ENCODE measurements around the gene COMMD9.

COMMD9 gene

DNA sequence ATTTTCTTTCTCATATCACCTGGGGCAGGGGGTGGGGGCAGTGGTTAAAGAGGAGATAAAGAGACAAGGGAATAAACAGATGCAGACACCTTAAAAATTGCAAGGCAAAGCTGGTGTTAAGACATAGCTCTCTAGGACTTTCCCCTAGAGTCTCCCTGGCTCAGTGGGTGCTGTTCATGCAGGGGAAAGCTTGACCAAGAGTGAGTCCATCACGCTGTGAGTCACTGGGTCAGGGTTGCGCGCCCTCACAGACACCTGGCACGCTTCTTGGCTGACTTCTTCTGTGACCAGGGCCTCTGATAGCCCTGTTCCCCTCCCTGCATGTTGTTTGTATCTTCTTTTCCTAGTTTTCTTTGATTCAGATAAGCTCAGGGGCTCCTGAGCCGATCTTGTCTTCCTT lies 31.9 kb downstream of the COMMD9 start:
- Histone ChIP-seq H3K4me3 (ENCODE audit: low read depth, low read length) (no peak overlapping the region), H3K9ac (no peak overlapping the region), H3K4me1 (no peaks in the 10 kb centered on the region), H3K36me3 (ENCODE audit: control insufficient read depth, insufficient read depth, low read length) (no peaks in the 10 kb centered on the region), H3K27ac (no peak overlapping the region), H3K9me3 (ENCODE audit: control insufficient read depth, low read length) (no peaks in the 10 kb centered on the region), H3K27me3 (ENCODE audit: control insufficient read depth, insufficient read depth, low read length) (no peaks in the 10 kb centered on the region), H3K4me2 (ENCODE audit: low read length) (no peak overlapping the region), H2AFZ (no peak overlapping the region), H3K79me2 (no peaks in the 10 kb centered on the region)
- TF ChIP-seq CTCF (IDR thresholded peaks at IDR 0.05): no peak

DNA sequence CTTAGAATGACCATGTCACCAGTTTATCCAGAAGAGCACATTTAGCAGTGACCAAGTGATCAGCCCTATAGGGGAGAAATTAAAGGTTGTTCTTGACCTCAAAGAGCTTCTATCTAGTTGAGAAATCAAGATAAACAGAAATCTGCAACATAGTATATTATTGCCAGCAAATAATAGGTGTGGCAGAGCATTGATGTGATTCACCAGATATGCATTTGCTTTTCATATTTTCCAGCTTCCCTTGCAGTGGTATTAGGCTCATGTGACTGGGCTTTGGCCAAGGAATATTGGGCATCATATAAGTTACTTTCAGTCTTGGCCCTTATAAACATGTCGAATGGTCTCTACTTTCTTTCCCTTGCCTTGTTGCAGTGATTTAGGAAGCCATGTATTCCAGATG lies 34.5 kb downstream of the COMMD9 start:
- H3K9ac ChIP-seq: no peak overlapping the region
- H2AFZ ChIP-seq: no peak overlapping the region
- H3K4me1 ChIP-seq: no peaks in the 10 kb centered on the region
- H3K4me2 ChIP-seq (ENCODE audit: low read length): no peak overlapping the region
- no peak overlapping the region for H3K4me3 ChIP-seq (ENCODE audit: low read depth, low read length)
- TF ChIP-seq CTCF (IDR thresholded peaks at IDR 0.05): no peak
- no peaks in the 10 kb centered on the region for H3K79me2 ChIP-seq
- H3K27me3 ChIP-seq (ENCODE audit: control insufficient read depth, insufficient read depth, low read length): no peaks in the 10 kb centered on the region
- H3K9me3 ChIP-seq (ENCODE audit: control insufficient read depth, low read length): no peaks in the 10 kb centered on the region
- no peak overlapping the region for H3K27ac ChIP-seq
- no peaks in the 10 kb centered on the region for H3K36me3 ChIP-seq (ENCODE audit: control insufficient read depth, insufficient read depth, low read length)

GRCh38 chr11:36253238-36253637 lies 36.0 kb downstream of the COMMD9 start:
- Histone ChIP-seq H3K9ac (no peak overlapping the region), H2AFZ (no peak overlapping the region), H3K4me1 (no peaks in the 10 kb centered on the region), H3K36me3 (ENCODE audit: control insufficient read depth, insufficient read depth, low read length) (no peaks in the 10 kb centered on the region), H3K9me3 (ENCODE audit: control insufficient read depth, low read length) (no peaks in the 10 kb centered on the region), H3K27ac (no peak overlapping the region), H3K79me2 (no peaks in the 10 kb centered on the region), H3K4me3 (ENCODE audit: low read depth, low read length) (no peak overlapping the region), H3K27me3 (ENCODE audit: control insufficient read depth, insufficient read depth, low read length) (no peaks in the 10 kb centered on the region), H3K4me2 (ENCODE audit: low read length) (no peak overlapping the region)
- TF ChIP-seq CTCF (IDR thresholded peaks at IDR 0.05): no peak

DNA sequence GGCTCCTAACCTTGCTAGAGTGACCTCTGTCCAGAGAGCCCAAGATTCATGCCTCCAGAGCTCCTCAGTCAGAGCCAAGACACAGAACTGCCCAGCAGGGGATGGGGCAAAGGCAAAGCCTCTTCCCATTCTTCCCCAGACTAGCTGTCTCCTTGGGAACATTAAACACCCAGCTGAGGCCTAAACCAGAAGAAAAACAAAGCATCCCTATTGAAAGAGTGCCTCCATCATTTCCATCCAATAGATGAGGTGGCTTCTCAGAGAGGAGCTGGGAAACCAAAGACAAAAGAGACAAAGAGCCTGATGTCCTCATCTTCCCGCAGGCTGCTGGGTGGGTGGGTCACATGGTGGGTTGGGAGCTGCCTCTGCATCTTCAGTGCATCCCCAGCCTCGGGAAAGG lies 37.4 kb downstream of the COMMD9 start:
- no peak overlapping the region for H3K4me3 ChIP-seq (ENCODE audit: low read depth, low read length)
- H3K27ac ChIP-seq: no peak overlapping the region
- H3K4me2 ChIP-seq (ENCODE audit: low read length): no peak overlapping the region
- H3K27me3 ChIP-seq (ENCODE audit: control insufficient read depth, insufficient read depth, low read length): no peaks in the 10 kb centered on the region
- no peaks in the 10 kb centered on the region for H3K4me1 ChIP-seq
- no peak overlapping the region for H3K9ac ChIP-seq
- no peaks in the 10 kb centered on the region for H3K79me2 ChIP-seq
- TF ChIP-seq CTCF (IDR thresholded peaks at IDR 0.05): no peak
- no peaks in the 10 kb centered on the region for H3K9me3 ChIP-seq (ENCODE audit: control insufficient read depth, low read length)
- no peaks in the 10 kb centered on the region for H3K36me3 ChIP-seq (ENCODE audit: control insufficient read depth, insufficient read depth, low read length)
- no peak overlapping the region for H2AFZ ChIP-seq

DNA sequence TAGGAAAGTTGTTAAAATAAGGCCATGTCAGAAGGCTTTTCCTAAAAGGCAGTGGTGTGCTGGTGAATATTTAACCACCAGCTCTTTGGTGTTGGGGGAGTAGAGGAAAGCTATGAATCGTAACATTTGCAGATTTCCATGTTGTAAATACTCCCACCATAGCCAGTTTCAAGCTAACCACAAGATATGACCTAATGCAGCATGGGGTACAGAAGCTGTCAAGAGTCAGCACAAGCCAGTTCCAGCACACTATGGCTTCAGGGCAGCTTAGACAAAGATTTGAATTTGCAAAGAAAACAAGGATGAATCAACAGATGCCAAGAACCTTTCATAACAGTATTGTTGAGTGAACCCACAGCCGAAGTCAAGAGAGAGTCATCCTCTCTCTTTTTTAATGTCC lies 40.0 kb downstream of the COMMD9 start:
- Histone ChIP-seq H3K4me1 (no peaks in the 10 kb centered on the region), H3K27me3 (ENCODE audit: control insufficient read depth, insufficient read depth, low read length) (no peaks in the 10 kb centered on the region), H3K9me3 (ENCODE audit: control insufficient read depth, low read length) (no peaks in the 10 kb centered on the region), H3K4me3 (ENCODE audit: low read depth, low read length) (no peak overlapping the region), H3K79me2 (no peaks in the 10 kb centered on the region), H3K9ac (no peak overlapping the region), H2AFZ (no peak overlapping the region), H3K36me3 (ENCODE audit: control insufficient read depth, insufficient read depth, low read length) (no peaks in the 10 kb centered on the region), H3K4me2 (ENCODE audit: low read length) (no peak overlapping the region), H3K27ac (no peak overlapping the region)
- no peak for TF ChIP-seq CTCF (IDR thresholded peaks at IDR 0.05)

Data from parathyroid adenoma (tissue), 2 donors.